H1 (cell line): ENCODE results near the gene TKFC. TPM values are rescaled to one million over a fixed set of nuclear protein-coding genes. Genes with fewer than 3 reads are reported as not detected.

ENCODE experiments used
- ASH2L ChIP-seq: fragments of 200-600, 300-600 bp; sonication (generic); IDR thresholded peaks from one replicate; pipeline ENCODE4 v1.7.1; 2017; ENCODE audit warnings: low read length
- EGR1 ChIP-seq: IDR thresholded peaks from 2 replicates; pipeline ENCODE4 v1.6.1; 2011; ENCODE audit warnings: low read depth, low read length, borderline replicate concordance
- SIX5 ChIP-seq: IDR thresholded peaks from 2 replicates; pipeline ENCODE4 v1.6.1; 2011; ENCODE audit warnings: mild to moderate bottlenecking, low read depth, low read length
- USF2 ChIP-seq: IDR thresholded peaks from 2 replicates; pipeline ENCODE4 v1.6.1; 2011; ENCODE audit warnings: low read length, improper control_type of control experiment
- ZNF274 ChIP-seq: IDR thresholded peaks from 2 replicates; pipeline ENCODE4 v1.7.0; 2012; ENCODE audit warnings: low read length, borderline replicate concordance; ENCODE audit errors: extremely low read depth
- polyA plus RNA-seq, 7 experiments: library from polyadenylated mRNA; depleted of rRNA in 3 of 7; stranded (reverse) in 5 of 7; unstranded in 2 of 7; fragments of >200 nt in 5 of 7; fragments of 200-250 nt in 2 of 7; gene quantifications; 1 replicate in 5 of 7; 2 replicates in 1 of 7; 4 replicates in 1 of 7; pipeline versions ENCODE4 v1.2.1 to v1.2.3, GENCODE V29; 2011 to 2013; ENCODE audit warnings: missing spikeins in 2 of 7, mixed read lengths in 2 of 7
- total RNA-seq: library from RNA; stranded (reverse); fragmentation: NEBNext Ultra II Directional; extraction: Animal tissue kit (Norgen Biotek cat#: 25700); gene quantifications from 2 replicates; pipeline ENCODE4 v1.2.1, GENCODE V29; 2021
- TF ChIP-seq, protein P1 (sequence below): fragments of 300-600 bp; sonication (generic); IDR thresholded peaks from 2 replicates; pipeline ENCODE4 v1.7.1; 2012; ENCODE audit warnings: low read length, moderate library complexity, mild to moderate bottlenecking, inconsistent platforms; ENCODE audit not compliant: insufficient replicate concordance
- TF ChIP-seq, protein P2 (sequence below), 3 experiments: IDR thresholded peaks; 1 replicate in 2 of 3; 2 replicates in 1 of 3; pipeline versions ENCODE4 v1.5.1 to v1.6.1; 2011; ENCODE audit warnings: low read length in 3 of 3, mild to moderate bottlenecking in 3 of 3, inconsistent platforms in 2 of 3, low read depth in 1 of 3, moderate library complexity in 1 of 3; ENCODE audit not compliant: insufficient read depth in 1 of 3; ENCODE audit errors: control extremely low read depth in 1 of 3

TKFC gene
- total and polyA plus RNA-seq, 2 of the 8 experiments (the other 6 are each of a cell fraction or from before 2014, with no cell fraction given), result 53.5 to 55.0 TPM

GRCh38 chr11:61357894-61358239 lies 24.8 kb downstream of the TKFC start (continued):
- TF ChIP-seq, protein P1, sequence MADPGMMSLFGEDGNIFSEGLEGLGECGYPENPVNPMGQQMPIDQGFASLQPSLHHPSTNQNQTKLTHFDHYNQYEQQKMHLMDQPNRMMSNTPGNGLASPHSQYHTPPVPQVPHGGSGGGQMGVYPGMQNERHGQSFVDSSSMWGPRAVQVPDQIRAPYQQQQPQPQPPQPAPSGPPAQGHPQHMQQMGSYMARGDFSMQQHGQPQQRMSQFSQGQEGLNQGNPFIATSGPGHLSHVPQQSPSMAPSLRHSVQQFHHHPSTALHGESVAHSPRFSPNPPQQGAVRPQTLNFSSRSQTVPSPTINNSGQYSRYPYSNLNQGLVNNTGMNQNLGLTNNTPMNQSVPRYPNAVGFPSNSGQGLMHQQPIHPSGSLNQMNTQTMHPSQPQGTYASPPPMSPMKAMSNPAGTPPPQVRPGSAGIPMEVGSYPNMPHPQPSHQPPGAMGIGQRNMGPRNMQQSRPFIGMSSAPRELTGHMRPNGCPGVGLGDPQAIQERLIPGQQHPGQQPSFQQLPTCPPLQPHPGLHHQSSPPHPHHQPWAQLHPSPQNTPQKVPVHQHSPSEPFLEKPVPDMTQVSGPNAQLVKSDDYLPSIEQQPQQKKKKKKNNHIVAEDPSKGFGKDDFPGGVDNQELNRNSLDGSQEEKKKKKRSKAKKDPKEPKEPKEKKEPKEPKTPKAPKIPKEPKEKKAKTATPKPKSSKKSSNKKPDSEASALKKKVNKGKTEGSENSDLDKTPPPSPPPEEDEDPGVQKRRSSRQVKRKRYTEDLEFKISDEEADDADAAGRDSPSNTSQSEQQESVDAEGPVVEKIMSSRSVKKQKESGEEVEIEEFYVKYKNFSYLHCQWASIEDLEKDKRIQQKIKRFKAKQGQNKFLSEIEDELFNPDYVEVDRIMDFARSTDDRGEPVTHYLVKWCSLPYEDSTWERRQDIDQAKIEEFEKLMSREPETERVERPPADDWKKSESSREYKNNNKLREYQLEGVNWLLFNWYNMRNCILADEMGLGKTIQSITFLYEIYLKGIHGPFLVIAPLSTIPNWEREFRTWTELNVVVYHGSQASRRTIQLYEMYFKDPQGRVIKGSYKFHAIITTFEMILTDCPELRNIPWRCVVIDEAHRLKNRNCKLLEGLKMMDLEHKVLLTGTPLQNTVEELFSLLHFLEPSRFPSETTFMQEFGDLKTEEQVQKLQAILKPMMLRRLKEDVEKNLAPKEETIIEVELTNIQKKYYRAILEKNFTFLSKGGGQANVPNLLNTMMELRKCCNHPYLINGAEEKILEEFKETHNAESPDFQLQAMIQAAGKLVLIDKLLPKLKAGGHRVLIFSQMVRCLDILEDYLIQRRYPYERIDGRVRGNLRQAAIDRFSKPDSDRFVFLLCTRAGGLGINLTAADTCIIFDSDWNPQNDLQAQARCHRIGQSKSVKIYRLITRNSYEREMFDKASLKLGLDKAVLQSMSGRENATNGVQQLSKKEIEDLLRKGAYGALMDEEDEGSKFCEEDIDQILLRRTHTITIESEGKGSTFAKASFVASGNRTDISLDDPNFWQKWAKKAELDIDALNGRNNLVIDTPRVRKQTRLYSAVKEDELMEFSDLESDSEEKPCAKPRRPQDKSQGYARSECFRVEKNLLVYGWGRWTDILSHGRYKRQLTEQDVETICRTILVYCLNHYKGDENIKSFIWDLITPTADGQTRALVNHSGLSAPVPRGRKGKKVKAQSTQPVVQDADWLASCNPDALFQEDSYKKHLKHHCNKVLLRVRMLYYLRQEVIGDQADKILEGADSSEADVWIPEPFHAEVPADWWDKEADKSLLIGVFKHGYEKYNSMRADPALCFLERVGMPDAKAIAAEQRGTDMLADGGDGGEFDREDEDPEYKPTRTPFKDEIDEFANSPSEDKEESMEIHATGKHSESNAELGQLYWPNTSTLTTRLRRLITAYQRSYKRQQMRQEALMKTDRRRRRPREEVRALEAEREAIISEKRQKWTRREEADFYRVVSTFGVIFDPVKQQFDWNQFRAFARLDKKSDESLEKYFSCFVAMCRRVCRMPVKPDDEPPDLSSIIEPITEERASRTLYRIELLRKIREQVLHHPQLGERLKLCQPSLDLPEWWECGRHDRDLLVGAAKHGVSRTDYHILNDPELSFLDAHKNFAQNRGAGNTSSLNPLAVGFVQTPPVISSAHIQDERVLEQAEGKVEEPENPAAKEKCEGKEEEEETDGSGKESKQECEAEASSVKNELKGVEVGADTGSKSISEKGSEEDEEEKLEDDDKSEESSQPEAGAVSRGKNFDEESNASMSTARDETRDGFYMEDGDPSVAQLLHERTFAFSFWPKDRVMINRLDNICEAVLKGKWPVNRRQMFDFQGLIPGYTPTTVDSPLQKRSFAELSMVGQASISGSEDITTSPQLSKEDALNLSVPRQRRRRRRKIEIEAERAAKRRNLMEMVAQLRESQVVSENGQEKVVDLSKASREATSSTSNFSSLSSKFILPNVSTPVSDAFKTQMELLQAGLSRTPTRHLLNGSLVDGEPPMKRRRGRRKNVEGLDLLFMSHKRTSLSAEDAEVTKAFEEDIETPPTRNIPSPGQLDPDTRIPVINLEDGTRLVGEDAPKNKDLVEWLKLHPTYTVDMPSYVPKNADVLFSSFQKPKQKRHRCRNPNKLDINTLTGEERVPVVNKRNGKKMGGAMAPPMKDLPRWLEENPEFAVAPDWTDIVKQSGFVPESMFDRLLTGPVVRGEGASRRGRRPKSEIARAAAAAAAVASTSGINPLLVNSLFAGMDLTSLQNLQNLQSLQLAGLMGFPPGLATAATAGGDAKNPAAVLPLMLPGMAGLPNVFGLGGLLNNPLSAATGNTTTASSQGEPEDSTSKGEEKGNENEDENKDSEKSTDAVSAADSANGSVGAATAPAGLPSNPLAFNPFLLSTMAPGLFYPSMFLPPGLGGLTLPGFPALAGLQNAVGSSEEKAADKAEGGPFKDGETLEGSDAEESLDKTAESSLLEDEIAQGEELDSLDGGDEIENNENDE, result no peak
- TF ChIP-seq, protein P2, sequence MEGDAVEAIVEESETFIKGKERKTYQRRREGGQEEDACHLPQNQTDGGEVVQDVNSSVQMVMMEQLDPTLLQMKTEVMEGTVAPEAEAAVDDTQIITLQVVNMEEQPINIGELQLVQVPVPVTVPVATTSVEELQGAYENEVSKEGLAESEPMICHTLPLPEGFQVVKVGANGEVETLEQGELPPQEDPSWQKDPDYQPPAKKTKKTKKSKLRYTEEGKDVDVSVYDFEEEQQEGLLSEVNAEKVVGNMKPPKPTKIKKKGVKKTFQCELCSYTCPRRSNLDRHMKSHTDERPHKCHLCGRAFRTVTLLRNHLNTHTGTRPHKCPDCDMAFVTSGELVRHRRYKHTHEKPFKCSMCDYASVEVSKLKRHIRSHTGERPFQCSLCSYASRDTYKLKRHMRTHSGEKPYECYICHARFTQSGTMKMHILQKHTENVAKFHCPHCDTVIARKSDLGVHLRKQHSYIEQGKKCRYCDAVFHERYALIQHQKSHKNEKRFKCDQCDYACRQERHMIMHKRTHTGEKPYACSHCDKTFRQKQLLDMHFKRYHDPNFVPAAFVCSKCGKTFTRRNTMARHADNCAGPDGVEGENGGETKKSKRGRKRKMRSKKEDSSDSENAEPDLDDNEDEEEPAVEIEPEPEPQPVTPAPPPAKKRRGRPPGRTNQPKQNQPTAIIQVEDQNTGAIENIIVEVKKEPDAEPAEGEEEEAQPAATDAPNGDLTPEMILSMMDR (IDR thresholded peaks at IDR 0.05; ENCODE audit: control extremely low read depth in 1 of 3, insufficient read depth in 1 of 3, low read depth in 1 of 3, low read length in 3 of 3), result no peak
- TF ChIP-seq EGR1 (no peak), USF2 (no peak), ASH2L (no peak), ZNF274 (no peak), SIX5 (no peak)
